MM.1S (cell line): ENCODE measurements around the gene PHF21B.

Experiments
- DNase-seq: peaks from one replicate; pipeline ENCODE4 v3.0.0-alpha.2; 2015
- H2AFZ ChIP-seq: fragments of 300-600 bp; sonication (generic); 2 replicates; pipeline ENCODE4 v1.6.0; 2016; ENCODE audit warnings: antibody characterized with exemption, low read length
- H3F3A ChIP-seq: fragments of 300-600 bp; sonication (generic); 2 replicates; pipeline ENCODE4 v1.6.1; 2016; ENCODE audit warnings: mild to moderate bottlenecking, antibody characterized with exemption, low read length, moderate library complexity, mixed read lengths; ENCODE audit not compliant: insufficient read depth
- H3K27ac ChIP-seq: fragments of 300-600 bp; sonication (generic); 2 replicates; pipeline ENCODE4 v1.5.1; 2016; ENCODE audit warnings: mild to moderate bottlenecking, low read length
- H3K27me3 ChIP-seq: fragments of 300-600 bp; sonication (generic); replicated peaks from 2 replicates; pipeline ENCODE4 v1.6.0; 2016; ENCODE audit warnings: low read length; ENCODE audit not compliant: insufficient read depth
- H3K36me3 ChIP-seq: fragments of 300-600 bp; sonication (generic); replicated peaks from 2 replicates; pipeline ENCODE4 v1.6.1; 2016; ENCODE audit warnings: mild to moderate bottlenecking, low read length, mixed read lengths; ENCODE audit not compliant: insufficient read depth
- H3K4me1 ChIP-seq: fragments of 300-600 bp; sonication (generic); 2 replicates; pipeline ENCODE4 v1.6.1; 2016; ENCODE audit warnings: low read length, mixed read lengths
- H3K4me2 ChIP-seq: fragments of 300-600 bp; sonication (generic); 2 replicates; pipeline ENCODE4 v1.6.0; 2016; ENCODE audit warnings: low read depth, low read length
- H3K4me3 ChIP-seq: fragments of 300-600 bp; sonication (generic); 2 replicates; pipeline ENCODE4 v1.5.1; 2016; ENCODE audit warnings: low read length, mixed read lengths
- H3K79me2 ChIP-seq: fragments of 300-600 bp; sonication (generic); 2 replicates; pipeline ENCODE4 v1.6.1; 2016; ENCODE audit warnings: mixed run types, low read length, mixed read lengths
- H3K9ac ChIP-seq: fragments of 300-600 bp; sonication (generic); 2 replicates; pipeline ENCODE4 v1.6.1; 2016; ENCODE audit warnings: low read length, mixed read lengths
- H3K9me2 ChIP-seq: fragments of 300-600 bp; sonication (generic); replicated peaks from 2 replicates; pipeline ENCODE4 v1.6.1; 2016; ENCODE audit warnings: mild to moderate bottlenecking, low read length, mixed read lengths; ENCODE audit not compliant: insufficient read depth
- H3K9me3 ChIP-seq: fragments of 300-600 bp; sonication (generic); replicated peaks from 2 replicates; pipeline ENCODE4 v1.6.1; 2016; ENCODE audit warnings: mild to moderate bottlenecking, low read length, mixed read lengths; ENCODE audit not compliant: insufficient read depth
- H4K20me1 ChIP-seq: fragments of 300-600 bp; sonication (generic); 2 replicates; pipeline ENCODE4 v1.6.1; 2016; ENCODE audit warnings: mild to moderate bottlenecking, low read length, moderate library complexity, mixed read lengths; ENCODE audit not compliant: insufficient read depth
- CTCF ChIP-seq: fragments of 300-600 bp; sonication (generic); IDR thresholded peaks from 2 replicates; pipeline ENCODE4 v1.5.1; 2016; ENCODE audit warnings: antibody characterized with exemption, low read length, mixed read lengths
- EZH2 ChIP-seq: fragments of 300-600 bp; sonication (generic); optimal IDR thresholded peaks from 2 replicates; pipeline ENCODE3; 2017; ENCODE audit warnings: low read depth, mild to moderate bottlenecking, antibody characterized with exemption, low read length, mixed read lengths
- EZH2phosphoT487 ChIP-seq: fragments of 300-600 bp; sonication (generic); IDR thresholded peaks from 2 replicates; pipeline ENCODE4 v1.6.1; 2018; ENCODE audit warnings: antibody characterized with exemption, low read length

Gene PHF21B

GRCh38 chr22:45000330-45000729, 9.5 kb downstream of the PHF21B start:
- Histone ChIP-seq H2AFZ (no peak overlapping the region), H3K4me3 (no peak overlapping the region), H3K79me2 (no peaks in the 10 kb centered on the region), H3K9me3 (no peaks in the 10 kb centered on the region), H3K27me3 (peaks cover 97% of the 10 kb centered on the region), H3K4me1 (no peaks in the 10 kb centered on the region), H3K36me3 (no peaks in the 10 kb centered on the region), H3K4me2 (no peak overlapping the region), H3K9me2 (no peaks in the 10 kb centered on the region), H3K27ac (no peak overlapping the region), H3K9ac (no peak overlapping the region), H3F3A (no peaks in the 10 kb centered on the region), H4K20me1 (no peaks in the 10 kb centered on the region)
- no peak for DNase-seq
- no peak for TF ChIP-seq EZH2

- H3K9me3 ChIP-seq: no peaks in the 10 kb centered on the region
- H4K20me1 ChIP-seq: no peaks in the 10 kb centered on the region
- no peak overlapping the region for H3K9ac ChIP-seq
- DNase-seq: no peak
- TF ChIP-seq EZH2phosphoT487 (no peak), CTCF (no peak), EZH2 (no peak)
- H3K36me3 ChIP-seq: no peaks in the 10 kb centered on the region
- H3K4me2 ChIP-seq: no peak overlapping the region
- H3K27ac ChIP-seq: no peak overlapping the region
- H3F3A ChIP-seq: no peaks in the 10 kb centered on the region
- H3K27me3 ChIP-seq: peaks cover 97% of the 10 kb centered on the region
- no peak overlapping the region for H3K4me3 ChIP-seq
- no peaks in the 10 kb centered on the region for H3K4me1 ChIP-seq
- H3K9me2 ChIP-seq: no peaks in the 10 kb centered on the region
- H3K79me2 ChIP-seq: no peaks in the 10 kb centered on the region
- no peak overlapping the region for H2AFZ ChIP-seq
Measured at GRCh38 chr22:44999687-45000086, 10.1 kb downstream of the PHF21B start.

GRCh38 chr22:44999231-44999630, 10.6 kb downstream of the PHF21B start:
- Histone ChIP-seq H3K27ac (no peak overlapping the region), H3K36me3 (no peaks in the 10 kb centered on the region)

GRCh38 chr22:44998296-44998695, 11.5 kb downstream of the PHF21B start:
- H3K36me3 ChIP-seq: no peaks in the 10 kb centered on the region
- no peak for TF ChIP-seq CTCF
- no peak for TF ChIP-seq EZH2
- no peak for TF ChIP-seq EZH2phosphoT487
- H3K4me2 ChIP-seq: no peak overlapping the region
- H3K27me3 ChIP-seq: peaks cover 97% of the 10 kb centered on the region
- no peak overlapping the region for H2AFZ ChIP-seq
- no peaks in the 10 kb centered on the region for H3K9me2 ChIP-seq
- H3K9me3 ChIP-seq: no peaks in the 10 kb centered on the region
- no peaks in the 10 kb centered on the region for H3F3A ChIP-seq
- no peaks in the 10 kb centered on the region for H3K4me1 ChIP-seq
- H4K20me1 ChIP-seq: no peaks in the 10 kb centered on the region
- no peak for DNase-seq
- no peak overlapping the region for H3K4me3 ChIP-seq
- no peak overlapping the region for H3K27ac ChIP-seq
- H3K79me2 ChIP-seq: no peaks in the 10 kb centered on the region
- H3K9ac ChIP-seq: no peak overlapping the region

More at GRCh38 chr22:44999231-44999630, 10.6 kb downstream of the PHF21B start:
- no peaks in the 10 kb centered on the region for H3K9me3 ChIP-seq
- no peak overlapping the region for H3K4me2 ChIP-seq
- H3K9me2 ChIP-seq: no peaks in the 10 kb centered on the region
- H3K4me1 ChIP-seq: no peaks in the 10 kb centered on the region
- peaks cover 97% of the 10 kb centered on the region for H3K27me3 ChIP-seq
- no peaks in the 10 kb centered on the region for H4K20me1 ChIP-seq
- H3K4me3 ChIP-seq: no peak overlapping the region
- H3K9ac ChIP-seq: no peak overlapping the region
- no peak for DNase-seq
- no peaks in the 10 kb centered on the region for H3K79me2 ChIP-seq
- TF ChIP-seq EZH2phosphoT487 (no peak), CTCF (no peak), EZH2 (no peak)
- no peak overlapping the region for H2AFZ ChIP-seq
- no peaks in the 10 kb centered on the region for H3F3A ChIP-seq
